Ascending aorta (tissue), 2 donors: ENCODE data around the gene CRTAC1. TPM values are rescaled to one million over a fixed set of nuclear protein-coding genes. Genes with fewer than 3 reads are reported as not detected.

Source experiments
- DNase-seq, 2 donors: peaks; one replicate each; pipeline ENCODE4 v3.0.0-alpha.2; 2019; ENCODE audit warnings: low spot score in 2 of 2
- H3K27ac ChIP-seq, 2 donors: fragments of 200-600 bp; sonication (generic); one replicate each; pipeline ENCODE4 v1.5.1; 2016 to 2017; ENCODE audit warnings: mild to moderate bottlenecking in 1 of 2
- H3K27me3 ChIP-seq: fragments of 200-600 bp; sonication (generic); one replicate; pipeline ENCODE4 v1.5.1; 2017
- H3K36me3 ChIP-seq, 2 donors: fragments of 200-600 bp; sonication (generic); one replicate each; pipeline ENCODE4 v1.5.1; 2016
- H3K4me1 ChIP-seq, 2 donors: fragments of 200-600 bp; sonication (generic); one replicate each; pipeline ENCODE4 v1.5.1; 2016 to 2017; ENCODE audit warnings: mild to moderate bottlenecking in 1 of 2
- H3K4me3 ChIP-seq, 2 donors: fragments of 200-600 bp; sonication (generic); one replicate each; pipeline ENCODE4 v1.5.1; 2016 to 2017; ENCODE audit warnings: mild to moderate bottlenecking in 1 of 2
- H3K9me3 ChIP-seq, 2 donors: fragments of 200-600 bp; sonication (generic); one replicate each; pipeline ENCODE4 v1.5.1; 2016
- intact Hi-C: fragments of 100-400 bp; cut with DNase I; formaldehyde crosslinking; loops from one replicate; pipeline ENCODE4 v1.15.1; 2023
- total RNA-seq: library from RNA; depleted of rRNA; stranded (reverse); fragments of >200 nt; gene quantifications from one replicate; pipeline ENCODE4 v1.1.0, GENCODE V29; 2016
- TF ChIP-seq, protein P1 (sequence below), 3 experiments: fragments of 200-600 bp in 2 of 3; fragments of 450-650 bp in 1 of 3; sonication (generic) in 2 of 3; IDR thresholded peaks; one replicate each; pipeline ENCODE4 v1.5.1; 2016 to 2019; ENCODE audit warnings: antibody characterized with exemption in 3 of 3, mild to moderate bottlenecking in 1 of 3, moderate library complexity in 1 of 3

The CRTAC1 gene
- total RNA-seq, 1 donor from 2014 or later: 25.2 TPM

- intact Hi-C loops: no loop called here
- H3K27ac ChIP-seq: no peak overlapping the region
- no peak for DNase-seq
These were observed 16.8 kb upstream of the CRTAC1 start for GRCh38 chr10:98047009-98047741.

DNA sequence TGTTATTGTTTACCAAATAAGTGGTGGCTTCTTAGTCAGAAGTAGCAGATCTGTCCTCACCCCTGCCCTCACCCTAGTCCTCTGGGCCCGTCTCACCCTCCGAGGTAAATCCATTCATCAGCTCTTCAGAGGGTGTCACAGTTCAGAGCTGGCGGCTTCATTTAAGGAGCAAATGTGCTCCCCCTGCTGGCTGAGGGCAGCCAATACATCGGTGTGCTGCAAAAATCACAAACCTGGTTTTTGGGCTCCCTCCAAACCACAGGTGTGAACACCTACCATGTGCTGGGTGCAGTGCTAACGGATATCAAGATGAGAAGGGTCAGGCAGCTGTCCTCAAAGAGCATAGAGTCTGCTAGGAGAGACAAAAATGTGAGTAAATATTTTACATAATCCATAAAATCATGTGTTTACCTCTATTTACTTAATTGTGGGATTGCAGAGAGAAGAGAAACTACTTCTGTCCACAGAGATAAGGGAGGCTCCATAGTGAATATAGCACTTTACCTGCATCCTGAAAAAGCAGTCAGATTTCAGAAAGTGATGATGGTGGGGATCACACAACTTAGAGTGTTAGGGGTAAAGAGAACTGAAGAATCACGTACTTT, 15.5 kb upstream of the CRTAC1 start:
- TF ChIP-seq, protein P1, sequence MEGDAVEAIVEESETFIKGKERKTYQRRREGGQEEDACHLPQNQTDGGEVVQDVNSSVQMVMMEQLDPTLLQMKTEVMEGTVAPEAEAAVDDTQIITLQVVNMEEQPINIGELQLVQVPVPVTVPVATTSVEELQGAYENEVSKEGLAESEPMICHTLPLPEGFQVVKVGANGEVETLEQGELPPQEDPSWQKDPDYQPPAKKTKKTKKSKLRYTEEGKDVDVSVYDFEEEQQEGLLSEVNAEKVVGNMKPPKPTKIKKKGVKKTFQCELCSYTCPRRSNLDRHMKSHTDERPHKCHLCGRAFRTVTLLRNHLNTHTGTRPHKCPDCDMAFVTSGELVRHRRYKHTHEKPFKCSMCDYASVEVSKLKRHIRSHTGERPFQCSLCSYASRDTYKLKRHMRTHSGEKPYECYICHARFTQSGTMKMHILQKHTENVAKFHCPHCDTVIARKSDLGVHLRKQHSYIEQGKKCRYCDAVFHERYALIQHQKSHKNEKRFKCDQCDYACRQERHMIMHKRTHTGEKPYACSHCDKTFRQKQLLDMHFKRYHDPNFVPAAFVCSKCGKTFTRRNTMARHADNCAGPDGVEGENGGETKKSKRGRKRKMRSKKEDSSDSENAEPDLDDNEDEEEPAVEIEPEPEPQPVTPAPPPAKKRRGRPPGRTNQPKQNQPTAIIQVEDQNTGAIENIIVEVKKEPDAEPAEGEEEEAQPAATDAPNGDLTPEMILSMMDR (IDR thresholded peaks at IDR 0.05): peak; percentile 39 to 79 (median 75)
- Histone ChIP-seq H3K27ac (no peak overlapping the region), H3K36me3 (no peaks in the 10 kb centered on the region), H3K4me3 (no peak overlapping the region), H3K9me3 (no peaks in the 10 kb centered on the region), H3K27me3 (no peaks in the 10 kb centered on the region), H3K4me1 (no peaks in the 10 kb centered on the region)
- intact Hi-C loops: loop anchor here (1.0 kb wide), 1 partner anchor 132 kb away; no protein-coding TSS in a partner anchor
- DNase-seq: peak in 1 of 2 donors; percentile 68

More at GRCh38 chr10:98047009-98047741, 16.8 kb upstream of the CRTAC1 start:
- TF ChIP-seq, protein P1 (IDR thresholded peaks at IDR 0.05): no peak
- Histone ChIP-seq H3K4me1 (no peaks in the 10 kb centered on the region), H3K27me3 (no peaks in the 10 kb centered on the region), H3K36me3 (no peaks in the 10 kb centered on the region), H3K4me3 (no peak overlapping the region), H3K9me3 (no peaks in the 10 kb centered on the region)

- H3K9me3 ChIP-seq: no peaks in the 10 kb centered on the region
- no peak overlapping the region for H3K4me3 ChIP-seq
- TF ChIP-seq, protein P1 (IDR thresholded peaks at IDR 0.05): peak; percentile 8 to 54 (median 36)
- H3K27ac ChIP-seq: no peak overlapping the region
- H3K27me3 ChIP-seq: no peaks in the 10 kb centered on the region
- H3K4me1 ChIP-seq: no peaks in the 10 kb centered on the region
- H3K36me3 ChIP-seq: no peaks in the 10 kb centered on the region
- DNase-seq: peak in 1 of 2 donors; percentile 67
- intact Hi-C loops: loop anchor here (1.0 to 5.0 kb wide), 2 partner anchors 126 to 249 kb away; no protein-coding TSS in a partner anchor
These were observed 11.1 kb upstream of the CRTAC1 start for GRCh38 chr10:98041352-98042043.

- H3K9me3 ChIP-seq: no peaks in the 10 kb centered on the region
- H3K27me3 ChIP-seq: no peaks in the 10 kb centered on the region
- no peaks in the 10 kb centered on the region for H3K36me3 ChIP-seq
- H3K4me3 ChIP-seq: no peak overlapping the region
- TF ChIP-seq, protein P1 (IDR thresholded peaks at IDR 0.05): no peak
- H3K4me1 ChIP-seq: no peaks in the 10 kb centered on the region
- intact Hi-C loops: loop anchor here (5.0 kb wide), 1 partner anchor 248 kb away; no protein-coding TSS in a partner anchor
- DNase-seq: no peak
- no peak overlapping the region for H3K27ac ChIP-seq
These were observed 9.4 kb upstream of the CRTAC1 start for GRCh38 chr10:98039690-98040381.

DNA sequence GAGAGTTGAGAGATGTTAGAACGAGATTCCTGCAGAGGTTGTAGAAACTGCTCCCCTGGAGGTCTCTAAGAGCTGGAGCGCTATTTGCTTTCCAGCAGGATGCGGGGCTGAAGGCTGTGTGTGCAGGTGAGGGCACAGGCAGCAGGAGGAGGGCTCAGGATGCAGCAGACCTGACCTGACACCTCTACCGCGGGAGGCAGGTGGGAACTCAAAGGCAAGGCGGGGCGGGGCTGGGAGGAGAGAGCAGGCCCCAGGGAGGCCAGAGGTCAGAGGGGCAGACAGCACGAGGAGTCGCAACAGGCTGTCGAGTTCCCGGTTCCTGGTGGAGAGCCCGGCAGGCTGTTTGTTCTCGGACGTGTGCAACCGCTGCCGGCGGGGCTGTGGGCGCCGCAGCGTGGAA, 7.9 kb upstream of the CRTAC1 start:
- Histone ChIP-seq H3K36me3 (no peaks in the 10 kb centered on the region), H3K27me3 (no peaks in the 10 kb centered on the region), H3K4me1 (no peaks in the 10 kb centered on the region)

More for the DNA sequence above, 7.9 kb upstream of the CRTAC1 start:
- intact Hi-C loops: no loop called here
- Histone ChIP-seq H3K4me3 (no peak overlapping the region), H3K9me3 (no peaks in the 10 kb centered on the region), H3K27ac (no peak overlapping the region)
- DNase-seq: no peak
- TF ChIP-seq, protein P1 (IDR thresholded peaks at IDR 0.05): no peak
